K562 (cell line): ENCODE results near the gene PTPRU. TPM values are rescaled to one million over a fixed set of nuclear protein-coding genes. Genes with fewer than 3 reads are reported as not detected.

Source experiments
- ARID2 ChIP-seq: fragments of 450-650 bp; IDR thresholded peaks from 2 replicates; pipeline ENCODE4 v1.6.1; 2017; ENCODE audit warnings: antibody characterized with exemption, mild to moderate bottlenecking
- ARID3A ChIP-seq: IDR thresholded peaks from 2 replicates; pipeline ENCODE4 v1.6.1; 2012; ENCODE audit warnings: low read depth, low read length, improper control_type of control experiment, borderline replicate concordance
- BACH1 ChIP-seq: fragments of 200-800 bp; sonication (Bioruptor generic); IDR thresholded peaks from 2 replicates; pipeline ENCODE4 v1.6.1; 2016; ENCODE audit warnings: missing genetic modification characterization, missing compliant biosample characterization
- BCL6 ChIP-seq: fragments of 250-450 bp; sonication (Bioruptor Pico); IDR thresholded peaks from 2 replicates; pipeline ENCODE4 v1.4.0; 2020
- CHD2 ChIP-seq: IDR thresholded peaks from 2 replicates; pipeline ENCODE4 v1.6.1; 2011; ENCODE audit warnings: low read depth, low read length
- MIER1 ChIP-seq: fragments of 450-650 bp; IDR thresholded peaks from 2 replicates; pipeline ENCODE4 v1.6.1; 2016; ENCODE audit warnings: antibody characterized with exemption, mild to moderate bottlenecking, low read depth
- MXI1 ChIP-seq: IDR thresholded peaks from 2 replicates; pipeline ENCODE4 v1.6.1; 2011; ENCODE audit warnings: low read depth, mild to moderate bottlenecking, improper control_type of control experiment, low read length
- PHF8 ChIP-seq: fragments of 200-600 bp; sonication (generic); IDR thresholded peaks from 2 replicates; pipeline ENCODE4 v1.6.1; 2012; ENCODE audit warnings: mixed run types, mild to moderate bottlenecking, inconsistent platforms, low read length, moderate library complexity, borderline replicate concordance
- RBM15 ChIP-seq: fragments of 200-400 bp; formaldehyde crosslinking; IDR thresholded peaks from 2 replicates; pipeline ENCODE4 v1.6.1; 2018; ENCODE audit warnings: mild to moderate bottlenecking, low read length, moderate library complexity; ENCODE audit not compliant: insufficient read depth
- SNRNP70 ChIP-seq: fragments of 200-400 bp; formaldehyde crosslinking; optimal IDR thresholded peaks from 2 replicates; pipeline ENCODE3; 2017; ENCODE audit warnings: low read depth, low read length
- TGIF2 ChIP-seq: sonication (generic); formaldehyde crosslinking; IDR thresholded peaks from 2 replicates; pipeline ENCODE4 v1.8.1; 2022; ENCODE audit warnings: mild to moderate bottlenecking, missing genetic modification reagents, moderate library complexity
- polyA plus RNA-seq, 8 experiments: library from polyadenylated mRNA; depleted of rRNA in 4 of 8; stranded (reverse) in 5 of 8; unstranded in 3 of 8; fragments of >200 nt; fragmentation: Nextera tagmentation in 2 of 8; fragmentation: Illumina TruSeq in 1 of 8; extraction: Ambion mirVana in 2 of 8; extraction: Trizol in 1 of 8; gene quantifications; 2 replicates each; pipeline versions ENCODE4 v1.2.1 to v1.2.3, GENCODE V29; 2011 to 2014; ENCODE audit warnings: inconsistent platforms in 1 of 8, missing spikeins in 1 of 8
- total RNA-seq, 7 experiments: library from RNA; depleted of rRNA in 6 of 7; stranded (reverse); fragments of >200 nt in 6 of 7; fragmentation: Illumina TruSeq in 2 of 7; extraction: Trizol in 2 of 7; gene quantifications; 2 replicates each; pipeline versions ENCODE4 v1.2.1 to v1.2.3, GENCODE V29; 2011 to 2021; ENCODE audit warnings: low replicate concordance in 1 of 7
- TF ChIP-seq, protein P1 (sequence below): sonication (generic); formaldehyde crosslinking; IDR thresholded peaks from 2 replicates; pipeline ENCODE4 v1.8.0; 2023; ENCODE audit warnings: missing genetic modification reagents, mild to moderate bottlenecking, borderline replicate concordance
- TF ChIP-seq, protein P2 (sequence below): fragments of 250-450 bp; sonication (Bioruptor Pico); IDR thresholded peaks from 2 replicates; pipeline ENCODE4 v1.5.1; 2021; ENCODE audit warnings: mild to moderate bottlenecking
- TF ChIP-seq, protein P3 (sequence below): fragments of 450-650 bp; formaldehyde crosslinking; IDR thresholded peaks from 2 replicates; pipeline ENCODE4 v1.4.0; 2020; ENCODE audit warnings: mild to moderate bottlenecking, moderate library complexity

The PTPRU gene
- total and polyA plus RNA-seq, 9 of the 15 experiments (the other 6 are each of a cell fraction or from before 2014, with no cell fraction given): 0.01 to 2.9 (median 1.0) TPM

- TF ChIP-seq, protein P1, sequence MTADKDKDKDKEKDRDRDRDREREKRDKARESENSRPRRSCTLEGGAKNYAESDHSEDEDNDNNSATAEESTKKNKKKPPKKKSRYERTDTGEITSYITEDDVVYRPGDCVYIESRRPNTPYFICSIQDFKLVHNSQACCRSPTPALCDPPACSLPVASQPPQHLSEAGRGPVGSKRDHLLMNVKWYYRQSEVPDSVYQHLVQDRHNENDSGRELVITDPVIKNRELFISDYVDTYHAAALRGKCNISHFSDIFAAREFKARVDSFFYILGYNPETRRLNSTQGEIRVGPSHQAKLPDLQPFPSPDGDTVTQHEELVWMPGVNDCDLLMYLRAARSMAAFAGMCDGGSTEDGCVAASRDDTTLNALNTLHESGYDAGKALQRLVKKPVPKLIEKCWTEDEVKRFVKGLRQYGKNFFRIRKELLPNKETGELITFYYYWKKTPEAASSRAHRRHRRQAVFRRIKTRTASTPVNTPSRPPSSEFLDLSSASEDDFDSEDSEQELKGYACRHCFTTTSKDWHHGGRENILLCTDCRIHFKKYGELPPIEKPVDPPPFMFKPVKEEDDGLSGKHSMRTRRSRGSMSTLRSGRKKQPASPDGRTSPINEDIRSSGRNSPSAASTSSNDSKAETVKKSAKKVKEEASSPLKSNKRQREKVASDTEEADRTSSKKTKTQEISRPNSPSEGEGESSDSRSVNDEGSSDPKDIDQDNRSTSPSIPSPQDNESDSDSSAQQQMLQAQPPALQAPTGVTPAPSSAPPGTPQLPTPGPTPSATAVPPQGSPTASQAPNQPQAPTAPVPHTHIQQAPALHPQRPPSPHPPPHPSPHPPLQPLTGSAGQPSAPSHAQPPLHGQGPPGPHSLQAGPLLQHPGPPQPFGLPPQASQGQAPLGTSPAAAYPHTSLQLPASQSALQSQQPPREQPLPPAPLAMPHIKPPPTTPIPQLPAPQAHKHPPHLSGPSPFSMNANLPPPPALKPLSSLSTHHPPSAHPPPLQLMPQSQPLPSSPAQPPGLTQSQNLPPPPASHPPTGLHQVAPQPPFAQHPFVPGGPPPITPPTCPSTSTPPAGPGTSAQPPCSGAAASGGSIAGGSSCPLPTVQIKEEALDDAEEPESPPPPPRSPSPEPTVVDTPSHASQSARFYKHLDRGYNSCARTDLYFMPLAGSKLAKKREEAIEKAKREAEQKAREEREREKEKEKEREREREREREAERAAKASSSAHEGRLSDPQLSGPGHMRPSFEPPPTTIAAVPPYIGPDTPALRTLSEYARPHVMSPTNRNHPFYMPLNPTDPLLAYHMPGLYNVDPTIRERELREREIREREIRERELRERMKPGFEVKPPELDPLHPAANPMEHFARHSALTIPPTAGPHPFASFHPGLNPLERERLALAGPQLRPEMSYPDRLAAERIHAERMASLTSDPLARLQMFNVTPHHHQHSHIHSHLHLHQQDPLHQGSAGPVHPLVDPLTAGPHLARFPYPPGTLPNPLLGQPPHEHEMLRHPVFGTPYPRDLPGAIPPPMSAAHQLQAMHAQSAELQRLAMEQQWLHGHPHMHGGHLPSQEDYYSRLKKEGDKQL (CRISPR knock-in tag): no peak
- peak; percentile 74; the same call in 1 of the 2 replicates for TF ChIP-seq BACH1 (tag)
- no peak for TF ChIP-seq BCL6
- TF ChIP-seq, protein P2, sequence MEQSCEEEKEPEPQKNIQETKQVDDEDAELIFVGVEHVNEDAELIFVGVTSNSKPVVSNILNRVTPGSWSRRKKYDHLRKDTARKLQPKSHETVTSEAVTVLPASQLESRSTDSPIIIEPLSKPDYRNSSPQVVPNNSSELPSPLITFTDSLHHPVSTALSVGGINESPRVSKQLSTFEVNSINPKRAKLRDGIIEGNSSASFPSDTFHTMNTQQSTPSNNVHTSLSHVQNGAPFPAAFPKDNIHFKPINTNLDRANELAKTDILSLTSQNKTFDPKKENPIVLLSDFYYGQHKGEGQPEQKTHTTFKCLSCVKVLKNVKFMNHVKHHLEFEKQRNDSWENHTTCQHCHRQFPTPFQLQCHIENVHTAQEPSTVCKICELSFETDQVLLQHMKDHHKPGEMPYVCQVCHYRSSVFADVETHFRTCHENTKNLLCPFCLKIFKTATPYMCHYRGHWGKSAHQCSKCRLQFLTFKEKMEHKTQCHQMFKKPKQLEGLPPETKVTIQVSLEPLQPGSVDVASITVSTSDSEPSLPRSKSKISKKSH: no peak
- 0 out of 2 replicates have a peak, but pooled peaks have one; percentile 1 for TF ChIP-seq MIER1
- TF ChIP-seq MXI1: peak; percentile 37; the same call in 1 of the 2 replicates
- TF ChIP-seq ARID2: peak; percentile 89
- no peak for TF ChIP-seq SNRNP70
- no peak for TF ChIP-seq TGIF2 (CRISPR knock-in tag)
- no peak for TF ChIP-seq CHD2
- TF ChIP-seq, protein P3, sequence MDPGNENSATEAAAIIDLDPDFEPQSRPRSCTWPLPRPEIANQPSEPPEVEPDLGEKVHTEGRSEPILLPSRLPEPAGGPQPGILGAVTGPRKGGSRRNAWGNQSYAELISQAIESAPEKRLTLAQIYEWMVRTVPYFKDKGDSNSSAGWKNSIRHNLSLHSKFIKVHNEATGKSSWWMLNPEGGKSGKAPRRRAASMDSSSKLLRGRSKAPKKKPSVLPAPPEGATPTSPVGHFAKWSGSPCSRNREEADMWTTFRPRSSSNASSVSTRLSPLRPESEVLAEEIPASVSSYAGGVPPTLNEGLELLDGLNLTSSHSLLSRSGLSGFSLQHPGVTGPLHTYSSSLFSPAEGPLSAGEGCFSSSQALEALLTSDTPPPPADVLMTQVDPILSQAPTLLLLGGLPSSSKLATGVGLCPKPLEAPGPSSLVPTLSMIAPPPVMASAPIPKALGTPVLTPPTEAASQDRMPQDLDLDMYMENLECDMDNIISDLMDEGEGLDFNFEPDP (CRISPR knock-in tag): no peak
- TF ChIP-seq ARID3A: peak; percentile 97
- TF ChIP-seq PHF8: no peak
- no peak for TF ChIP-seq RBM15
These were observed 33.6 kb upstream of the PTPRU start (continued) for GRCh38 chr1:29202584-29203340.
